Fibroblast of the conjunctiva (primary cell): ENCODE measurements around the gene CTTNBP2.

Source experiments
- DNase-seq: peaks from one replicate; pipeline ENCODE4 v3.0.0-alpha.2; 2010; ENCODE audit warnings: low read depth

The CTTNBP2 gene

GRCh38 chr7:117871778-117872538 lies 1.3 kb downstream of the CTTNBP2 start:
- DNase-seq = no peak

- no peak for DNase-seq
These were observed 1.9 kb downstream of the CTTNBP2 start for GRCh38 chr7:117871401-117871777.

GRCh38 chr7:117870448-117871130 lies 2.7 kb downstream of the CTTNBP2 start:
- no peak for DNase-seq

GRCh38 chr7:117869374-117869773 lies 3.9 kb downstream of the CTTNBP2 start:
- DNase-seq = no peak

GRCh38 chr7:117863618-117864017 lies 9.6 kb downstream of the CTTNBP2 start:
- DNase-seq = no peak

GRCh38 chr7:117862378-117862777 lies 10.9 kb downstream of the CTTNBP2 start:
- DNase-seq = no peak

GRCh38 chr7:117859246-117859812 lies 13.9 kb downstream of the CTTNBP2 start:
- no peak for DNase-seq

- no peak for DNase-seq
These were observed 14.5 kb downstream of the CTTNBP2 start for GRCh38 chr7:117858712-117859111.

GRCh38 chr7:117857718-117858117 lies 15.5 kb downstream of the CTTNBP2 start:
- no peak for DNase-seq

- no peak for DNase-seq
These were observed 17.0 kb downstream of the CTTNBP2 start for GRCh38 chr7:117856196-117856595.

GRCh38 chr7:117854186-117854585 lies 19.1 kb downstream of the CTTNBP2 start:
- no peak for DNase-seq

- no peak for DNase-seq
These were observed 24.3 kb downstream of the CTTNBP2 start for GRCh38 chr7:117848941-117849340.

GRCh38 chr7:117844678-117845077 lies 28.6 kb downstream of the CTTNBP2 start:
- DNase-seq = no peak

- no peak for DNase-seq
These were observed 31.6 kb downstream of the CTTNBP2 start for GRCh38 chr7:117841611-117842010.

GRCh38 chr7:117841011-117841410 lies 32.2 kb downstream of the CTTNBP2 start:
- no peak for DNase-seq

- DNase-seq = no peak
These were observed 33.7 kb downstream of the CTTNBP2 start for GRCh38 chr7:117839507-117839906.

- DNase-seq = no peak
These were observed 35.4 kb downstream of the CTTNBP2 start for GRCh38 chr7:117837841-117838240.

GRCh38 chr7:117835016-117835664 lies 38.1 kb downstream of the CTTNBP2 start:
- DNase-seq = no peak

- DNase-seq = no peak
These were observed 42.8 kb downstream of the CTTNBP2 start for GRCh38 chr7:117830422-117830954.

GRCh38 chr7:117829450-117830117 lies 43.7 kb downstream of the CTTNBP2 start:
- DNase-seq = no peak

GRCh38 chr7:117828825-117829224 lies 44.4 kb downstream of the CTTNBP2 start:
- DNase-seq = peak; percentile 2

- DNase-seq = peak; percentile 34
These were observed 45.4 kb downstream of the CTTNBP2 start for GRCh38 chr7:117827862-117828261.
